ENCODE data around the gene ACER2.

DNA sequence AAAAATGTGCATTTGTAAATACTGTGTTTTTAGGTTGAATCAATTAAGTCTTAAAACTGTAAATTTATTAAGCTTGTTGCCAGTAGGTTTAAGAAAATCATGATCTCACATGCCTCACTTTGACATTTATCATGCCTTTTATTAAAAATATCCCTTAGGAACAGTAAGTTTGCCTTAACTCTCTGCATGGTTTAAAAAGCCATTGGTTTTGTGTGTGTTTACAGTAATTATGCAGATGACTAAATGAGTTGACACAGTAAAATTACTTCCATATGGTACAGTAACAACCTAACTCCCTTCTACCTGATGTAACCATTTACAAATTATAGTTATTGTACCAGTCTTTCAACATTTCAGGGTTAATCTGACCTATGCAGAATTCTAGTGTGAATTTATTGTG is 35.3 kb upstream of the ACER2 start:
- TF ChIP-seq, protein P1, sequence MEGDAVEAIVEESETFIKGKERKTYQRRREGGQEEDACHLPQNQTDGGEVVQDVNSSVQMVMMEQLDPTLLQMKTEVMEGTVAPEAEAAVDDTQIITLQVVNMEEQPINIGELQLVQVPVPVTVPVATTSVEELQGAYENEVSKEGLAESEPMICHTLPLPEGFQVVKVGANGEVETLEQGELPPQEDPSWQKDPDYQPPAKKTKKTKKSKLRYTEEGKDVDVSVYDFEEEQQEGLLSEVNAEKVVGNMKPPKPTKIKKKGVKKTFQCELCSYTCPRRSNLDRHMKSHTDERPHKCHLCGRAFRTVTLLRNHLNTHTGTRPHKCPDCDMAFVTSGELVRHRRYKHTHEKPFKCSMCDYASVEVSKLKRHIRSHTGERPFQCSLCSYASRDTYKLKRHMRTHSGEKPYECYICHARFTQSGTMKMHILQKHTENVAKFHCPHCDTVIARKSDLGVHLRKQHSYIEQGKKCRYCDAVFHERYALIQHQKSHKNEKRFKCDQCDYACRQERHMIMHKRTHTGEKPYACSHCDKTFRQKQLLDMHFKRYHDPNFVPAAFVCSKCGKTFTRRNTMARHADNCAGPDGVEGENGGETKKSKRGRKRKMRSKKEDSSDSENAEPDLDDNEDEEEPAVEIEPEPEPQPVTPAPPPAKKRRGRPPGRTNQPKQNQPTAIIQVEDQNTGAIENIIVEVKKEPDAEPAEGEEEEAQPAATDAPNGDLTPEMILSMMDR (IDR thresholded peaks at IDR 0.05): no peak
- TF ChIP-seq POLR2A (IDR thresholded peaks at IDR 0.05; ENCODE audit: low read depth) (no peak), POLR2AphosphoS5 (IDR thresholded peaks at IDR 0.05) (no peak), EP300 (IDR thresholded peaks at IDR 0.05) (no peak)

All from esophagus muscularis mucosa (tissue), 4 donors.